SK-N-SH treated with all-trans-retinoic acid at 6 μM for 48 hours (cell line): ENCODE results near the gene TIPRL.

Experiments
- ARNTL ChIP-seq: fragments of 450-650 bp; formaldehyde crosslinking; IDR thresholded peaks from 2 replicates; pipeline ENCODE4 v1.5.0; 2020; ENCODE audit warnings: low read depth, mild to moderate bottlenecking, moderate library complexity, borderline replicate concordance
- PPARA ChIP-seq: fragments of 250-450 bp; sonication (Bioruptor Pico); IDR thresholded peaks from 2 replicates; pipeline ENCODE4 v1.5.0; 2020; ENCODE audit warnings: mild to moderate bottlenecking, borderline replicate concordance
- ZNF8 ChIP-seq: fragments of 450-650 bp; formaldehyde crosslinking; IDR thresholded peaks from 2 replicates; pipeline ENCODE4 v1.5.0; 2020; ENCODE audit warnings: mild to moderate bottlenecking, moderate library complexity

- no peak for TF ChIP-seq ARNTL (CRISPR knock-in tag)
- TF ChIP-seq ZNF8 (CRISPR knock-in tag) = no peak
- TF ChIP-seq PPARA (CRISPR knock-in tag) = no peak
Measured at GRCh38 chr1:168151935-168152334, 26.8 kb upstream of the TIPRL start.
